Lung (tissue), 12 donors: Measurements from ENCODE around the gene GTF2IRD1. TPM values are rescaled to one million over a fixed set of nuclear protein-coding genes. Genes with fewer than 3 reads are reported as not detected.
A peak's percentile ranks its signal among the peaks of the same experiment; 100 is the strongest.

Experiments used
- ATAC-seq: fragments of 200-7000 bp; cut with Tn5 transposase; one replicate; pipeline ENCODE4 v1.9.1; 2020; ENCODE audit warnings: moderate number of reproducible peaks; ENCODE audit not compliant: insufficient read depth, low FRiP score
- DNase-seq, 3 donors: peaks; one replicate each; pipeline ENCODE4 v3.0.0-alpha.2; 2013 to 2017
- H3K27ac ChIP-seq, 2 donors: one replicate each; pipeline ENCODE4 v1.5.1; 2013; ENCODE audit warnings: mild to moderate bottlenecking in 2 of 2, moderate library complexity in 2 of 2, control low read depth in 1 of 2, inconsistent platforms in 1 of 2, low read depth in 1 of 2, low read length in 1 of 2
- H3K27me3 ChIP-seq, 3 donors: one replicate each; pipeline ENCODE4 v1.5.1; 2013; ENCODE audit warnings: low read length in 2 of 3; ENCODE audit not compliant: control insufficient read depth in 3 of 3, insufficient read depth in 3 of 3
- H3K36me3 ChIP-seq, 4 donors: one replicate each; pipeline ENCODE4 v1.5.1; 2013; ENCODE audit warnings: low read length in 4 of 4, mild to moderate bottlenecking in 1 of 4, moderate library complexity in 1 of 4; ENCODE audit not compliant: control insufficient read depth in 4 of 4, insufficient read depth in 4 of 4
- H3K4me1 ChIP-seq, 5 donors: one replicate each; pipeline ENCODE4 v1.5.1; 2013; ENCODE audit warnings: low read length in 5 of 5, mild to moderate bottlenecking in 2 of 5, moderate library complexity in 1 of 5; ENCODE audit not compliant: control insufficient read depth in 5 of 5, insufficient read depth in 5 of 5
- H3K4me3 ChIP-seq: one replicate; pipeline ENCODE4 v1.5.1; 2013; ENCODE audit warnings: mild to moderate bottlenecking, control low read depth, moderate library complexity
- H3K9ac ChIP-seq, 2 donors: one replicate each; pipeline ENCODE4 v1.5.1; 2013; ENCODE audit warnings: low read length in 2 of 2, control low read depth in 1 of 2; ENCODE audit not compliant: insufficient read depth in 1 of 2
- H3K9me3 ChIP-seq, 4 donors: one replicate each; pipeline ENCODE4 v1.5.1; 2013; ENCODE audit warnings: low read length in 3 of 4, mild to moderate bottlenecking in 1 of 4, moderate library complexity in 1 of 4; ENCODE audit not compliant: control insufficient read depth in 4 of 4, insufficient read depth in 3 of 4
- WGBS, 2 donors: extraction: QIAGEN DNeasy Blood & Tissue Kit; methylation state at CpG; one replicate each; pipeline ENCODE4 v1.1.7; 2013; 5-methylcytosine and 5-hydroxymethylcytosine counted together
- polyA plus RNA-seq, 2 donors: library from polyadenylated mRNA; stranded (reverse); fragments of 200-250 nt; gene quantifications; one replicate each; pipeline ENCODE4 v1.2.1, GENCODE V29; 2013
- total RNA-seq, 2 donors: library from RNA; depleted of rRNA in 1 of 2; stranded (reverse); fragments of >200 nt in 1 of 2; gene quantifications; one replicate each; pipeline ENCODE4 v1.2.1, GENCODE V29; 2014 to 2021
- TF ChIP-seq, protein P1 (sequence below): IDR thresholded peaks from 2 replicates; pipeline ENCODE4 v1.5.1; 2012; ENCODE audit warnings: mild to moderate bottlenecking; ENCODE audit errors: control extremely low read depth, extremely low read depth
- donor health status: control.
- donor health status: control.
- donor health status: Bipolar disorder and iron deficiency.
- donor health status: healthy.
- donor health status: DM: yes; HTN: yes; CAD: no.

Gene GTF2IRD1
- total and polyA plus RNA-seq, 4 donors, result 9.3 to 24.1 (median 17.2) TPM

DNA sequence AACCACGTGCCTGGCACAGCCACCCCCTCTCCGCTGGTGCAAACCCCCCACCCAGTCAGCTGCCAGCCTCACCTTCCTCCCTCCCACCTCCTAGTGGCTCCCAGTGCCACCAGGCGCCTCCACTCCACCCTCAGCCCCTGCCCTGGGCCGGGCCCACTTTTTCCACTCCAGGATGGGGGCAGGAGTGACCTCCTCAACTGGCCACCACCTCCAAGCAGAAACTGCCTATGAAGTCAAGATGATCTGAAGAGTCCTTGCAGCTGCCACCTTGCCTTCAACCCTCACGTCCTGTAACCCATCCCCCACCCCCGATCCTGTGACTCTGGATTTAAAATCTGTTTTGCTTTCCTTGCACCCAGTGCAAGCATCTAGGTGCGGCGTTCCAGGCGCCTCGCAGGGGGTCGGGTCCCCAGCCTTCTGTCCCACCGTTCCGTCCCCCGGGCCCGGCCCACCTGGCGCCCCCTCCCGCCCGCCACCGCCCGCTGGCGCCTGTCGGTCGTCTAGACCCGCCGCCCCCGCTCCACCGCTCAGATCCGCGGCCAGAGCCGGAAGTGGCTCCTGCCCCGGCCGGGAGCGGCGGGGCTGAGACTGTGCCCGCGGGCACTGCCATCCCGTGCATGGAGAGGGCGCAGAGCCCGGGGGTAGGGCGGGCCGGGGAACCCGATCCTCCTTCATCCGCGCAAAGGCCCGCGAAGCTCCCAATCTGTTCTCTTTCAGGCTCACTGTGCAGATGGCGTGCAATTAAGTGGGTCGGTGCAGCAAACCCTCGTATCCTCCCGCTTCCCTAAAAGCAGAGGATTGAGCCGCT lies 152.6 kb downstream of the GTF2IRD1 start:
- H3K4me1 ChIP-seq, result peaks cover 0 to 6% (median 4%) of the 10 kb centered on the region in 5 donors
- TF ChIP-seq, protein P1, sequence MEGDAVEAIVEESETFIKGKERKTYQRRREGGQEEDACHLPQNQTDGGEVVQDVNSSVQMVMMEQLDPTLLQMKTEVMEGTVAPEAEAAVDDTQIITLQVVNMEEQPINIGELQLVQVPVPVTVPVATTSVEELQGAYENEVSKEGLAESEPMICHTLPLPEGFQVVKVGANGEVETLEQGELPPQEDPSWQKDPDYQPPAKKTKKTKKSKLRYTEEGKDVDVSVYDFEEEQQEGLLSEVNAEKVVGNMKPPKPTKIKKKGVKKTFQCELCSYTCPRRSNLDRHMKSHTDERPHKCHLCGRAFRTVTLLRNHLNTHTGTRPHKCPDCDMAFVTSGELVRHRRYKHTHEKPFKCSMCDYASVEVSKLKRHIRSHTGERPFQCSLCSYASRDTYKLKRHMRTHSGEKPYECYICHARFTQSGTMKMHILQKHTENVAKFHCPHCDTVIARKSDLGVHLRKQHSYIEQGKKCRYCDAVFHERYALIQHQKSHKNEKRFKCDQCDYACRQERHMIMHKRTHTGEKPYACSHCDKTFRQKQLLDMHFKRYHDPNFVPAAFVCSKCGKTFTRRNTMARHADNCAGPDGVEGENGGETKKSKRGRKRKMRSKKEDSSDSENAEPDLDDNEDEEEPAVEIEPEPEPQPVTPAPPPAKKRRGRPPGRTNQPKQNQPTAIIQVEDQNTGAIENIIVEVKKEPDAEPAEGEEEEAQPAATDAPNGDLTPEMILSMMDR, result no peak
- DNase-seq (peak; percentile 28 to 58 (median 29)), ATAC-seq (peak; percentile 55)
- H3K4me3 ChIP-seq, result no peak overlapping the region
- 5% methylated on average over 49 to 51 of the region's 51 CpGs for WGBS, 2 donors
- H3K9ac ChIP-seq, result no peak overlapping the region
- H3K27ac ChIP-seq, result peak overlapping the region in 1 of 2 donors; percentile 87
- no peaks in the 10 kb centered on the region for H3K27me3 ChIP-seq
- H3K36me3 ChIP-seq, result no peaks in the 10 kb centered on the region
- H3K9me3 ChIP-seq, result no peaks in the 10 kb centered on the region

DNA sequence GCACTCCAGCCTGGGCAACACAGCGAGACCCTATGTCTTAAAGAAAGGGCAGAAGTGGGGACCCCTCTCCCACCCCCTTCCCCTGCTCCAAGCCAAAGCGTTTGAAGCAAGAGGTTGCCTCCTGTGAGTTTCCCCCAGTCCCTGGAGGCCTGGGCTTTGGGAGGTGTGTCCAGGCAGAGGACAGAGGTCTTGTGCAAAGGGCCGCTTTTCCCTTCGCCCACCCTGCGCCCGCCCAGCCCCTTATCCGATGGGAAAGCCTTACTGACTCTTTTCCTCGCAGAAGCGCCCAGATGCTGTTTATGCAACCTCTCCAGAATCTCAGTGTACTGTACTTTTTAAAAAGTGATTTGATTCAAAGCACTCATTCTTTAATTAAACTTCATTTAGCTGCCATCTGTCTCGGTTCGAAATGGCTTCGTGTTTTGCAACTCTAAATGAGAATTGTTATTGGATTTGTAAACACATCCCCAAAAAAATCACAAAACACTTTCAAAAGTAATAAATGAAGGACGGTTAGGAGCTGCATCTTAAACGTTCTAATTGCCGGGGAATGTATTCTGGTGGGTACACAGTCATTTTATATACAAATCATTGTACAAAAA lies 153.3 kb downstream of the GTF2IRD1 start:
- Histone ChIP-seq H3K4me3 (no peak overlapping the region), H3K27ac (peak overlapping the region in 1 of 2 donors; percentile 15), H3K27me3 (no peaks in the 10 kb centered on the region), H3K9me3 (no peaks in the 10 kb centered on the region), H3K4me1 (peaks cover 0 to 8% (median 4%) of the 10 kb centered on the region in 5 donors), H3K36me3 (no peaks in the 10 kb centered on the region), H3K9ac (no peak overlapping the region)
- ATAC-seq, result no peak
- no peak for DNase-seq
- TF ChIP-seq, protein P1, result no peak
- 62 to 77% methylated on average over 15 of the region's 15 CpGs for WGBS, 2 donors

DNA sequence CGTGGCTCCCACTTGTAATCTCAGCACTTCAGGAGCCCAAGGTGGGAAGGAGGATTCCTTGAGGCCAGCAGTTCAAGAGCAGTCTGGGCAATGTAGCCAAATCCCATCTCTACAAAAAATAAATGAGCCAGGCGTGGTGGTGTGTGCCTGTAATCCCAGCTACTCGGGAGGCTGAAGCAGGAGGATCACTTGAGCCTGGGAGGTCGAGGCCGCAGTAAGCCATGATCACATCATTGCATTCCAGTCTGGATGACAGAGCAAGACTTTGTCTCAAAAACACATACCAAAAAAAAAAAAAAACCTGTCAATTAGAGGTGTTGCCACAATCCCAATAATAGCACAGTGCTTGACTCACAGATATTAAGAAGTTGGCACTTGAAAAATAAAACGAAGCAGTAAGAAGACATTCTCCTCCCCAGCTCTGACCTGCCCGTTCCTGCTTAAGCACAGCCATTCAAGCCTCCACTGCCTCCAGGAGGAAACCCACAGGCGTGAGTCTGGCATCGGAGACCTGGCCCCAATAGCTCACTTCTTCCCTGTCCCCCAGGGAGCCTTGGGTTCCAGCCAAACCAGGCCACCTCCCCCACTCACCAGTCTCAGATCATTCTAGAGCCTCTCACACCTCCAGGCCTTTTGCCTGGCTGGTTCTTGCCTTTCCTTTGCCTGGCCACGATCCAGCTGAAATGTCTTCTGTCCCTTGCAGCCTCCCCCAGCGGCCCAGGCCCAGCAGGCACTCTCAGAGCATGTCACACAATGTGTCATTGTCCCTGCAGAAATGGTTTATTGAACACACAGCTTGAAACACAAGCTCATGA lies 158.5 kb downstream of the GTF2IRD1 start:
- Histone ChIP-seq H3K4me3 (no peak overlapping the region), H3K36me3 (no peaks in the 10 kb centered on the region), H3K4me1 (peaks cover 0 to 13% (median 7%) of the 10 kb centered on the region in 5 donors), H3K9ac (no peak overlapping the region), H3K9me3 (no peaks in the 10 kb centered on the region), H3K27ac (peak overlapping the region in 1 of 2 donors; percentile 84), H3K27me3 (no peaks in the 10 kb centered on the region)
- DNase-seq, result peak; percentile 29 to 56 (median 52)
- WGBS, 2 donors, result 54 to 55% methylated on average over 11 of the region's 11 CpGs
- no peak for ATAC-seq
- TF ChIP-seq, protein P1, result no peak
